Renal cortical epithelial cell (primary cell): ENCODE results near the gene KCNQ2. TPM values are rescaled to one million over a fixed set of nuclear protein-coding genes. Genes with fewer than 3 reads are reported as not detected.
"Not testable (repeated sequence)": the region's sequence is repeated elsewhere in the genome, so short reads cannot be mapped to it uniquely, and the experiment has no call there.

Source experiments
- DNase-seq: peaks from one replicate; pipeline ENCODE4 v3.0.0-alpha.2; 2011; ENCODE audit warnings: low read depth
- total RNA-seq: library from RNA; depleted of rRNA; stranded (reverse); fragments of >200 nt; gene quantifications from 2 replicates; pipeline ENCODE4 v1.2.3, GENCODE V29; 2014

KCNQ2 gene
- total RNA-seq, 1 donor from 2014 or later: not detected

DNA sequence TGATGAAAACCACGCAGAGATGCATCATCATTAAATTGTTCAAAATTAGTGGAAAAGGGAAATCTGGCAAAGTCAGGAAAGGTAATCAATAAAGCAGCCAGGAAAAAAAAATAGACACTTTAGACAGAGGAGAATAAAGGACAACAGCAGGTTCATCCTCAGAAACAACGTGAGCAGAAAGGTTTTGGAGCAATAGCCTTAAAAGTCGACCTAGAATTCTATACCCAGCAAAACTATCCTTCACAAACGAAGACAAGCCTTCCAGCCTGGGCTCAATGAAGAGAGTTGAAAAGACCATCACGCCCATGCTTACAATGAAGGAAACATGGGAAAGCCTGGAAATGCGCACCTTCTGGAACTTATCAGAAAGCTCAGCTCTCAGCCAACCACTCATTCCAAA, 86.6 kb downstream of the KCNQ2 start:
- DNase-seq: no peak

DNA sequence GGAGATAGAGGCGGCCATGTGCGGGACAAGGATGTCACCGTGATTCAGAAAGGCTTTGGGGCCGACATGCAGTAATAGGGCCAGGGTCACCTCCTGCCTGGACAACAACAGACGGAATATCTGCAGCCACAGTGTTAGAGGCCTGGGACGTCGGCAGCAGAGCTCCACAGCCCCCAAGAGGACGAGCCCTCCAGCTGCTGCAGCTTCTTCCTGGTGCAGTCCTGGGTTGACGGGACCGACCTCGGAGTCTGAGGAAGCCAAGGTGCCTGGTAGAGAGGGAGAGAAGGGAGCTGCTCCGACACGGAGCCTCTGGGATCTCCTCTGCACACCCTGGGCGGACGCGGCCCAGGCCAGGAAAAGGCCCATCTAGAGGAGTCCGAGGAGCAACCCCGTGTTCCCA, 88.1 kb downstream of the KCNQ2 start:
- DNase-seq: no peak

DNA sequence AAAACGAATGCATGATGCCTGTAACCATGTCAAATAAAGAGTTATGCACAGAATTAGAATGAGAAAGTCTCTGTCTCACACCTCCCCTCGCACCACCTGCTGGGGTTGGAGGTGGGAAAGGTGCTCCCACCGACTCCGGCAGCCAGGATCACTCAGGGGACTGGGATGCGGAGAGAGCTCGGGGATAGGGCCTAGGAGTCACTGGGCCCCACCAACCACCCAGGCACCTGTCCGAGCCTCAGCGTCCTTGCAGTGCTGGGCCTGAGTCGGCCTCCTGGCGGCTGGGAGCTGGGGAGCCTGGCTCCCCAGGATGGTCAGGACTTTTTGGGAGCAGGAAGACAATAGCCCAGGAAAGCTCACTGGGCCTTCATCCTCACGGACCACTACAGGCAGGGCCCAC, 88.9 kb downstream of the KCNQ2 start:
- DNase-seq: no peak

DNA sequence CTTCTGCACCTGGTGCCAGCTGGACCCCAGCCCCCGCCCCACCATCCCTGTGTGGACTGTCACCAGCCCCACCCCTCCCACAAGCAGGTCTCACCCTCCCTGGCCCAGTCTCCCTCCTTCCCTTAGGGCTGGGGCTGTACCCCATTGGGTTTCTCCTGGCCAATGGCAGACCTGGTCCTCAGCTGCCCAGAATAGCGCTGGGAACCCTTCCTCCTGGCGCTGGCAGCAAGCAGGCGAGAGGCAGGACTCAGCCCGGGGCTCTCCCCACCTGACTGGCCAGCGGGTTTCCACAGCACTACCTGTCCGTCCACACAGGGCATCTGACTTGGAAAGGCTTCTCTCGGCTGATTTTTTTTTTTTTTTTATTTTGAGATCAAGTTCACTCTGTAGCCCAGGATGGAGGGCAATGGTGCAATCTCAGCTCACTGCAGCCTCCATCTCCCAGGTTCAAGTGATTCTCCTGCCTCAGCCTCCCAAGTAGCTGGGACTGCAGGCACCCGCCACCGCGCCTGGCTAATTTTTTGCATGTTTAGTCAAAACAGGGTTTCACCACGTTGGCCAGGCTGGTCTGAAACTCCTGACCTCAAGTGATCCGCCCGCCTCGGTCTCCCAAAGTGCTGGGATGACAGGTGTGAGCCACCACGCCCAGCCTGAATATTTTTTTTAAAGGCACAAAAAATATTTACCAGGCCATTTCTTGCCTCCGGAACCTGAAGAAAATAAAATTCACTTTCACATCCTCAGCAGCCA, 89.7 kb downstream of the KCNQ2 start:
- DNase-seq: no peak

DNA sequence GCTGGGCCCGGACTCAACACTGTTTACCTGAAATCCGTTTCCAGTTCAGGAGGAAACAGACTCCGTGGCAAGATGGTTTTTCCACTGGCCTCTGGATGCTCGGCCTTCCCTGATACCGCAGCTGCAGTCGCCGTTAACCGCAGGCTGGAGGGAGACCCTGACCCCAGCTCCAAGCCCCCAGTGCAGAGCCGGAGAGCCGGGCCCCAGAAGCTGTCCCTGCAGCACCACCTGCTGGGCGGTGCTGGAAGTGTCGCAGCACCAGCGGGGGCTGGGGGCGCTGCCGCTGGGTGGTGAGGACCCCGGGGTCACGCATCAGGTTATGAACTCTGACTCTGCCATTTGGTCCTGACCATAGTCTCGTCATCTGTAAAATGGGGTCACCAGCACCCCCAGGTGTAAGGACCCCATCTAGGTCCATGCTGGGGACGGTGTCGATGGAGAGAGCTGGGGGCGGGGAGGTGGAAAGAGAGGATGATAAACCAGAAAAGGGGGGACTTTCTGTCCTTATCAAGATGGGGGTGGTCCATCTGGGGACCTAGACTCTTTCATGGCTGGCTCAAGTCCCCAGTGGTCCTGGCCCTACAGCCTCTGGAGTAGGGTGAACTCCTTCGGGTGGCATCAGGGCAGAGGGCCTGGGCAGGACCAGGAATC, 90.5 kb downstream of the KCNQ2 start:
- no peak for DNase-seq

DNA sequence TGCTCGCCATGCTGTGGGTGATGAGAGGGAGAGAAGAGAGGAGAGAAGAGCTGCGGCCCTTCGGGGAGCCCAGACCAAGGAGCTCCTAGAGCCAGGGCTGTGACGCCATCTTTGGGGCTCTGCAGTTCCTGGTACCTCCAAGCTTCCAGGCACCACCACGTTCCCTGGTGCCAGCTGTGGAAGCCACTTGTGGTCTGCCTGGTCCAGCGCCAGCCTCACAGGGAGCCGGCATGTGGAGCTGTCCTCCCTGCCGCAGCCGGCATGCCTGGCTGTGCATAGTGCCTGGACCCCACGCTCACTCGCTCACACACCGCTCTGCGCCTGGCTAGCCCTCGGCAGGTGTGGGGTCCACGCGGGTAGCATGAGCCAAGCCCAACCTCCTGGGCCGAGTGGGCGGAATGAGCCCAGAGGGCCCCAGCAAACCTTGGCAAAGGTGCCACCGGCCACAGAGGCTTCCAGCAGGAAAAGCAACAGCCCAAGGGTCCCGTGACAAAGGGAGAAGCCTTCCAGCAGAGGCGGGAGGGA, 92.0 kb downstream of the KCNQ2 start:
- DNase-seq: no peak

GRCh38 chr20:63379872-63380271, 92.6 kb downstream of the KCNQ2 start:
- not testable (repeated sequence) for DNase-seq

GRCh38 chr20:63379296-63379695, 93.2 kb downstream of the KCNQ2 start:
- DNase-seq: no peak

GRCh38 chr20:63378626-63379025, 93.8 kb downstream of the KCNQ2 start:
- no peak for DNase-seq

- no peak for DNase-seq
Observed at GRCh38 chr20:63377951-63378381, 94.5 kb downstream of the KCNQ2 start.

DNA sequence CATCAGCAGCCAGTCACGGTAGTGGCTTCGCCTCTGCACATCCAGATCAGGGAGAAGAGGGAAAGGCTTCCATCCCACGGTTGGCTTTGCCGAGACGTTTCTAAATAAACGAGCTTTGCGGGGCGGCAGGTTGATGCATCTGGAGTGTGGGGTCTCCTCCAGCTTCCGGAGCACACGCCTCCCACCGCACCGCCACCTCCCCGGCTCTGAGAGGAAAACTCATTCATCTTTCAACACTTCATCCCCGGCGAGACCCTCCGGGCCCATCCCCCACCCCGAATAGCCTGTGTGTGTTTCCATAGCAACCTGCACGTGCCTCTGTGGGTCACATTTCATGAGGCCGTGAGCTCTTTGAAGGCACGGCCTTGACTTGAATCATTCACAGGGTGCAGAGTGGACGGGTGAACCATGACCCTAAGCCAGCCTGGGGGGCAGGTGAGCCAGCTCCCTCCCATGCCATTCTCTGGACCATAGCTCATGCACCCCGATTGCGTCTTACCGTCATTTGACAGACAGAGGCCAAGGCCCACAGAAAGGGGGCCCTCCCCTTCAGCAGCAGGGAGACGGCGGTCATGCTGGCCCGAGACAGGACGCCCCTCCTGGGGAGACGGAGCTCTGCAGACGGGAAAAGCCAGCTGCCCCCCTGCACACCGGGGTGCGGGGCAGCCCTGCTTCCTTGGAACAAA, 95.1 kb downstream of the KCNQ2 start:
- DNase-seq: no peak

- DNase-seq: no peak
Observed at GRCh38 chr20:63376283-63377250, 95.9 kb downstream of the KCNQ2 start.

DNA sequence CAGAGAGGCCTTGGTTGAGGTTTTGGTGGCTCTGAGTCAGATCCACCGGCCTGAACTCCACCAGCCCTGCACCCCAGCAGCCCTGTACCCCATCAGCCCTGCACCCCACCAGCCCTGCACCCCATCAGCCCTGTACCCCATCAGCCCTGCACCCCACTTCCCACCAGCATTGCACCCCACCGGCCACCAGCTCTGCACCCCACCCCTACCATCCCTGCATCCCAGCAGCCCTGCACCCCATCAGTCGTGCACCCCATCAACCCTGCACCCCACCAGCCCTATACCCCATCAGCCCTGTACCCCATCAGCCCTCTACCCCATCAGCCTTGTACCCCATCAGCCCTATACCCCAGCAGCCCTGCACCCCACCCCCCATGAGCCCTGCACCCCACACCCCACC, 97.0 kb downstream of the KCNQ2 start:
- DNase-seq: no peak

DNA sequence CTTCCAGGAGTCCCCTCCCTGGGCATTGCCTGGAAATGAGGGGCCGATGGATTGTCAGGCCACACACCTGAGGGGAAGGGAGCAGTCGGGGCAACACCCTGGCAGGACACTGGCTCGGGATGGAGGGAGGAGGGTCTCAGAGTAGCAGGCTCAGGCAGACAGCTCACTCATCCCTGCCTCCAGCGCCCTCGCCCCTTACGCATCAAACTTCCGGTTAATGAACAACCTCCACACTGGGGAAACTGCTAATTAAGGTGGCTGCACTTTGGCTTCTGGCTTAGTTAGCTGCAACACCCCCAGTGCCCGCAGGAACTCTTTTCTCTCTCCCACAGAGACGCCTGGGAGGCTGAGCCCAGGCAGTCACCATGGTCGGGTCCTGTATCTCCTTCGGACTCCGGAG, 98.0 kb downstream of the KCNQ2 start:
- DNase-seq: peak; percentile 4

DNA sequence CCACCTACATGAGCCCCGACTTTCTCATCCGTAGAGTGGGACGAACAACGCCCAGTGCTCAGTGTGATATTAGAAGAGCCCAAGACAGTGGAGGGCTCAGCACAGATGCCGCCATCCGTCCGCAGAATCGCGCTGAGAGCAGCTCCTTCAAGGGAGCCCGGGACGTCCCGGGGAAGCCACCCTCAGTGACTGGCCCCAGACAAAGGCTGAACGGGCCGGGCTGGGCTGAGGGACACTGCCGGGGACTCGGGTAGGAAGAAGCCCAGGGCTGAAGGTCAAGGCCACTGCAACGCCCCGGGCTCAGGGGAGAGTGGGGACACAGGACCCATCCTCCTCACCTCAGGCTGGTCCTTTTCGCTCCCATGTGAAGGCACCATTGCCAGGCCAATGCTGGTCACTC, 98.5 kb downstream of the KCNQ2 start:
- no peak for DNase-seq

DNA sequence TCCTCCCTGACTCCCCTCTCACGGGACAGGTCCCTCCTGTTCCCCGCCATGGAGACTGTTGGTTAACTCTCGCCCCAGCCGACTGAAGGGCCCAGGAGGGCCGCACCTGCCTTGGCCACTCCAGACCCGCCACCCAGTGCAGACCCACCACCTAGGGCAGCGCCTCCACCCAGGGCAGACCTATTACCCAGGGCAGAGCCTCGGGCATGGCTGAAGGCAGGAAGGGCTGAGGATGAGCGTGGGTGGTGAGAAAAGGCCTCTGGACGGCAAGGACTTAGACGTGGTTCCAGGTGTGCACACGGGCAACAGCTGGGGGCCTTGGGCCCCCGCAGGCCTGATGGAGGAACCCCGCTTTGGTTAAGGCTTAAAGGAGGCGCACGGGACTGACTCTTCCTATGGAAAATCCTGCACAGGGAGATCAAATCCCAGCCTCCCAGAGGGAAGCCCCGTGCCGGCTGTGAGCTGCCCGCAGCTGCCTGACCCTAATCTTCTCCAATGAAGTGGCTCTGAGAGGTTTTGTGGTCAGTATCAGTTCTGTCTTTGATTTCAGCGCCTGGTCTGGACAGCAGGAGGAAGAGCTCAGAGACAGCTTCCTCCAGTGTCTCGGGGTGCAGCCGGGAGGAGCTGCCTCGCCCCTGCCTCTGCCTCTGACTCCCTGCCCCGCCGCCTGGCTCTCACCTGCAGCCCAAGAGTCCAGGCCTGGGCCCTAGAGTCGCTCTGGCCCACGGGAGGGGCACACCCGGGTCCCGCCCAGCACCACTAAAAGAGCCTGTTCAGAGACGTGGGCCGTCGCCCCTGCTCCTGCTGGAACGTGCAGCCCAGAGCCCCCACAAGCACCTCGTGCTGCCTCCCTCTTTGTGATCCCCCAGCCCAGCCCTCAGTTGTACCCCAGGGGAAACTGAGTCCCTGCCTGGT, 99.2 kb downstream of the KCNQ2 start:
- no peak for DNase-seq

DNA sequence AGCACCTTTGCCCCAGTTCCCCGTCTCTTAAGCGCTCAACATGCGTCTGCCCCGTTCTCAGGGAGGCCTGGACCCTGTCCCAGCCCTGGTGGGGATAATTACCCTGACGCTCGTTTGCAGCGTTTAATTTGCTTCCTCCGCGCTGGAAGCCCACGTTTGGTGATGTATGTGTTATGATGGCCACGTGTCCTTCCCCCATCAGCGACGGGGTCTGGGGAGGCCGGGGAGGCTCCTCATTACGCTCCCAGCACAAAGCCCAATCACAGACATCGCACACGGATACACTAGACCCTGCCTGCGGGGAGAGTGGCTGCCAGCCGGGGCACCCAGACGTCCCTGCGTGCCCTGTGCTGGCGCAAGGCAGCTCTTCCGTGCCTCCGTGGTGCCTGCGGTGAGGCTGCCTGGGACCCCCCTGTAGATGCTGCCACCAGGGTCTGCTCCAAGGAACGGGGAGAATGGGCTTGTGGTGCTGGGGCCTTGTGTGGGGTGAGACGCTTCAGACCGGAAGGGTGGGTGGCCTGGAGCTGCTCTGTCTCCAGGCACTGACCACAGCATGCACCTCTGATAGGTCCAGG, 101.1 kb downstream of the KCNQ2 start:
- DNase-seq: no peak

DNA sequence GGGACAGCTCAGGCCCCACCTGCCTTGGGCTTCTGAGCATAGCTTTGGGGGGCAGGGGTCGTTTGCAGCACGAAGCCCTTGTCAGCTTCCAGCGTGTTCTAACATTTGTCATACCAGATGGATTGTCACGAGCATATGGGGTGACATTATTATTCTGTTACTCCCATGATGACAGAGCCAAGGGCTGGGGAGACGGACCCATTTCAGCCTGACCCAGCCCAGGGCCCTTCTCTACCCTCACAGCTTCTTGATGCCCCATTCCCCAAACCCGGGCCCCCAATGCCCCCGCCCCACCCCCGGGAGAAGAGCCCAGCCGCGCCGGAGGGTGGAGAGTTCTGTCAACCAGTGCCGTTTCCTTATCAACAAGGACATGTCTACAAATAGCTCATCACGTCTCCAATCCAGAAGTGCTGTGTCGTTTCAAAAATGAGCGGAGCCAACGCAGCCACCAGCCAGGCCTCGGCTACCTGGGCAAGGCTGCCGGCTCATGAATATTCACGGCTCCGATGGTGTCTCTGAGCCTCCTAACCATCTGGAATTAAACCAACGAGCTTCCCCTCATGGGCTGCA, 101.8 kb downstream of the KCNQ2 start:
- DNase-seq: no peak

DNA sequence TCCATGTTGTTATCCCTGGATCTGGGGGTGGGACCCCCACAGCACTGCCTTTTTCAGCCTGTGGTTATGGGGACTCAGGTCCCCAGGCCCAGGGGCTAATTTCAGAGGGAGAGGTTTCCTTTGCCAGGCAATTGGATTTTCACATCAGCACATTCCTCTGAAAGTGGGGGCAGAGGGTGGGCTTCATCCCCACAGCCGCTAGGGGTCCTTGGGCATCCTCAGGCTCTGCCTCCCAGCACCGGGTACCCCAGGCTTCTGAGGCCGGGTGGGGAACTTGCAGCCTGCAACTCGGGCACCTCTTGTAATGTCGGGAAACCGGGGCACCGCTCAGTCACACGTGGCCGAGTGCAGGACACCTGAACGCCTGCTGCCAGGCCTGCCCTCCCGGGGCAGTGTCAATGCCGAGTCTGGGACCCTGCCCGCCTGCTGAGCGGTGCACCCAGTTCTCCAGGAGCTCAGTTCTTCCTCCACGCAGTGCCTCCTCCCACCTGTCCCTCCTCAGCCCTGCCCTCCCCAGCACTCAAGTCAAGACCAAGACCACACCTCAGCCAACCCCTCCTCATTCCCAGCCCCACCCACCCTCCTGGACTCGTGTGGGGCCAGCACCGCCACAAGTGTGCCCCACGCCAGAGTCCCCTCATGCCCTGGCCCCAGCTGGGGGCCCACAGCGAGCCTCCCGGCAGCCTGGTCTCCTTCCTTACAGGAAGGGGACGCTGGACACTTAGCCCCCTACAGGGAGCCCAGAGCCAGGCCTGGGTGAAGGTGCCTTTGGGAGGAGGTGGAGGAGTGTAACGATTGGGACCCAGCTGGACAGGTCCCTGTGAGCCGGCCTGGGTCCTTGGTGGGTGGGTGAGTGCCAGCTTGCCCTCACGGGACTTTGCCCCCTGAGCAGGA, 102.5 kb downstream of the KCNQ2 start:
- DNase-seq: no peak
